ACHN (cell line): ENCODE results near the gene CHRM5.
"Not testable (repeated sequence)": the region's sequence is repeated elsewhere in the genome, so short reads cannot be mapped to it uniquely, and the experiment has no call there.

ENCODE experiments used
- DNase-seq: peaks from one replicate; pipeline ENCODE4 v3.0.0-alpha.2; 2015
- in situ Hi-C: cut with HindIII; loops from 2 replicates; pipeline ENCODE4 v1.10.0; 2017; ENCODE audit warnings: low sequenced_read_pairs, low pct_ligation_motif_present, low pct_unique_long_range_greater_than_20kb

The CHRM5 gene

GRCh38 chr15:34025252-34025651 is 57.0 kb downstream of the CHRM5 start:
- in situ Hi-C loops = no loop called here
- no peak for DNase-seq

DNA sequence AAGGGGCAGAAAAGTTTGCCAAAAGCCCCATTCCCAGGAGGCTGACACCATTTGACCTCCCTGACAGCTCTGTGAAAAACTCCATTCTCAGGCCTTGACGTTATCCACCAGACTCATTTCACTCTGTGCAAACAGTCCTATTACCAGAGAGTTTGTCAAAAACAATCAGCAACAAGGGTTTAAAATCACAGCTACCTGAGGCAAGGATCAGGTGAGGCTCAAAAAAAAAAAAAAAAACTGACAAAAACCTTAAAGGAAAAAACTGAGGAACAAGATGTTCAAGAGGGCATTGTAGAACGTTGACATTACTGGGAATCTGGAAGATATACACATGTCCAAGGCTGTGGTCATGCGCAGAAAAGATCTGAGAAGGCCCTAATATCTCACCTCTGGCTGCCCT is 59.3 kb downstream of the CHRM5 start:
- in situ Hi-C loops = no loop called here
- no peak for DNase-seq

- no peak for DNase-seq
- in situ Hi-C loops = no loop called here
These were observed 63.9 kb downstream of the CHRM5 start for GRCh38 chr15:34031987-34032760.

- peak; percentile 73 for DNase-seq
- in situ Hi-C loops = no loop called here
These were observed 70.0 kb downstream of the CHRM5 start for GRCh38 chr15:34038023-34038870.

DNA sequence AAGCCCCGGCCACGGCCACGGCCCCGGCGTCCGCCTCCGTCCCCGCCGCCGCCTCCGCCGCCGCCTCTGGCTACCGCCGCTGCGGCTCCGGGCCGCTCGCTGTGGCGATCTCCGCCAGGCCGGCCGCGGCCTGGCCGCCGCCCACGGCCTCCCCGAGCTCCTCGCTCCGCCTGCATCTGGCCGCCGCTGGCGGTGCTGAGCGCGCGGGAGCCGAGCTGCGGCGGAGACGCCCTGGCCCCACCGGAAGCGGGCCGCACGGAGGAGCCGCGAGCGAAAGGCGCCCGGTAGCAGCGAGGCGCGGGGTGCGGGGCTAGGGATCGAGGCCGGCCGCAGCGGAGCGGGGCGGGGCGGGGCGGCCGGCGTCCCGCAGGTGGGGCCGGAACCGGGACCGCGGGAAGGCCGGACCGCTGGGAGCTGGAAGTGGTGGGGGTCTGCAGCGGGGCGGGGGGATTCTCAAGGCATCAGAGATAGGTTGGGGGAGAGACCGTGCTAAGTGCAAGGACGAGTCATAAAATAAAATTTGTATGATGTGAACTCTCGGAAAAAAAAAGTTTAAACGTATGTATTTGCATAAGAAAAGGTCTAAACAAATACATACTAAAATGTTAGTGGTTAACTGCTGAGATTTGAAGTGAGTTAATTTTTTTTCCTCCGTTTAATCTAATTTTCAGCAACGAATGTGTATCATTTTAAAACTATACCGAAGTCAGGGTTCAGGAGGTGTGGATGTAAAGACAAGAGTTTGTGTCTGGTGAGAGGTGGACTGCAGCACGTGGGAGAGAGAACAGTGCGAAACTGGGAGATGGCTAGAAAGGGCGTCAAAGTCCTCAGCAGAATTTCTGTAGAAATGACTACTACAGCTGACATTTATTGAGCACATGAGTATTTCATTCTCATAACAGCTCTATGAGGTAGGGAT is 70.8 kb downstream of the CHRM5 start, which contains the start of gene AVEN:
Gene AVEN, minus strand, starts transcription at position 334 of the 919 bp plus-strand sequence. Its CDS starts 158 bp downstream, at position 176.
- peak; percentile 49 for DNase-seq
- in situ Hi-C loops = no loop called here

DNA sequence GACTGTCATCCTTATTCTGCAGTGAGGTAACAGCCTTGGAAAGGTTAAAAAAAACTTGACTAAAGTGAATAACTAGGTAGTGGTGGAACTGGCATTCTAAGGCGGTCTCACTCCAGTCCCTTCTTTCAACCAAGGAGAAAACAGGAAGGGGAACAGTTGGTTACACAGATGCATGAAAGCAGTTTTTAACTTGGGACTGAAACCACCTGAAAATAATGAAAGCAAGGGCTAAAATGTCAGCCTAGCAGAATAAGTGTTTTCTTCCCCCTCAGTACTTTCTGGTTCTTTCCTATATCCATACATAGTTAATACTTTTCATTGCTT is 71.5 kb downstream of the CHRM5 start:
- DNase-seq = no peak

GRCh38 chr15:34043391-34043790 is 75.1 kb downstream of the CHRM5 start:
- peak; percentile 3 for DNase-seq
- in situ Hi-C loops = no loop called here

More for the DNA sequence above, 71.5 kb downstream of the CHRM5 start:
- in situ Hi-C loops = no loop called here

DNA sequence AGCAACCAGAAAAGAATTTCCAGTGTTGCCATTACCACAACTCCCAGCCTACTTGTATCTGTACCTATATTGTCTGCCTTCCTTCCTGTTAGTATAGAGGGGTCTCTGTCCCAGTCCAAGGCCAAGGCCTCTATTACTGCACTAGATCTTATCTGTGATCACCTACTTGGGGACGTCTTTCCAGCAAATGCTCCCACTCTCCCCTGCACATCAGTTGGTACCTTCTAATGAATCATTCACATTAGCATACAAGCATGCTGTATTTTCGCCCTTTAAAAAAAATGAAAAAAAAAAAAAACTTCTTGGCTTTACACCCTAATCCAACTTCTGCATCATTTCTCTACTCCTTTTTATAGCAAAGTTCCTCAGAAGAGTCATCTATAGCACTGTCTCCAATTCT is 75.5 kb downstream of the CHRM5 start:
- DNase-seq = no peak
- in situ Hi-C loops = no loop called here

- in situ Hi-C loops = no loop called here
- DNase-seq = no peak
These were observed 78.3 kb downstream of the CHRM5 start for GRCh38 chr15:34046471-34047145.

GRCh38 chr15:34047893-34048775 is 79.8 kb downstream of the CHRM5 start:
- peak; percentile 73 for DNase-seq
- in situ Hi-C loops = no loop called here

DNA sequence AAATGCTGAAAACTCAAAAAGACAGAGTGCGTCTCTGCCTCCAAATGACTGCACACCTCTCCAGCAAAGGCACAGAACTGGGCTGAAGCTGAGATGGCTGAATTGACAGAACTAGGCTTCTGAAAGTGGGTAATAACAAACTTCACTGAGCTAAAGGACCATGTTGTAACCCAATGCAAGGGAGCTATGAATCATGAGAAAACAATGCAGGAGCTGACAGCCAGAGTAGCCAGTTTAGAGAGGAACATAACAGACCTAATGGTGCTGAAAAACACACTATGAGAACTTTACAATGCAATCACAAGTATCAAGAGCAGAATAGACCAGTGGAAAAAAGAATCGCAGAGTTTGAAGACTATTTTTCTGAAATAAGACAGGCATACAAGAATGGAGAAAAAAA is 80.8 kb downstream of the CHRM5 start:
- DNase-seq = peak; percentile 86
- in situ Hi-C loops = no loop called here

GRCh38 chr15:34050385-34050784 is 82.1 kb downstream of the CHRM5 start:
- DNase-seq, in situ Hi-C loops: not testable (repeated sequence)

- in situ Hi-C loops = no loop called here
- DNase-seq = no peak
These were observed 85.9 kb downstream of the CHRM5 start for GRCh38 chr15:34054081-34054707.

DNA sequence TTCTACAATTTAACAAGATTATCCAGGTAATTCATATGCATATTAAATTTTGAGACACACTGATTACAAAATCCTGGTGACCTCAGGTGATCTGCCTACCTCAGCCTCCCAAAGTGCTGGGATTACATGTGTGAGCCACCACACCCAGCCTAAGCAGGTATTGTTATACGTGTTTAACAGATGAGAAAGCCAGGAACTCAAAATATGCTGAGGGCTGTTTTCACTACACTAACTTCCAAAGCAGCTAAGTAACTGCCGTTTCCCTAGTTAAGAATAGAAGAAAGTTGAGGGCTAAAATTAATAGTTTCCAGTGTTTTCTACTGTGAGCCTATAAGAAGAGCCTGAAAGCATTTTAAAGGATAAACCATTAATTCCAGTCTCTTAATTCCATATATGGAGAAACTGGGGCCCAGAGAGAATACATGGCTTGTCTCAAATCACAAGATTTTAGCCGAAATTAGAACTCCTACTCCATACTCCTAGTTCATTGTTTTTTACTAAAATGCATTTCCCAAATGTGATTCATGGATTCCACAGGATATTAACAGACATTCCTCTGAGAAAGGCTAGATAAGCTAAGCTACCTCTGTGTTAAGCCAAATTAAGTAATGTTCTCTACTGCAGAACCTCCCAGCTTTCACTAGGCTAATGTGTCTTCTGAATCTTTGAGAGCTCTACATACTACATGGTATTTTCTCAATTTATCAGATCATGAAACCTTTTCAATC is 87.7 kb downstream of the CHRM5 start:
- in situ Hi-C loops = no loop called here
- peak; percentile 70 for DNase-seq

GRCh38 chr15:34056911-34057310 is 88.6 kb downstream of the CHRM5 start:
- in situ Hi-C loops = no loop called here
- no peak for DNase-seq

DNA sequence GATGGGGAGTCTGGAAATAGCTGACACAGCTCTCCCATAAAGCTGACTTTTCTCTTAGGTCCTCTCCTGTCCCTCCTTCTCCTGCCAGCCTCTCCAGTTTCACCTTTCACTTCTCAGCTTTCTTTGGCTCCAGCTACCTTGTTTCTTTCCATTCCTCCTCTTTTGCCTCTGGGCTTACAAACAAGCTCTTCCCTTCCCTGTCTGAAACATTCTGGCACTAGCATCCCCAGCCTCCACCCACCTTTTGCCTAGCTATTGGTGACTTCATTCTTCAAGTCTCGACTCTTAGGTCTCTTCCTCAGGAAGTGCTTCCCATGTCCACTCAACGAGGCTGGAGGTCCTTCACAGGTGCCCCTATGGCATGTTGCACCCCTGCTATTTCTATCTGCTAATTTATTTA is 91.2 kb downstream of the CHRM5 start:
- DNase-seq = no peak
- in situ Hi-C loops = no loop called here
